Activated T-helper 17 cell treated with anti-CD3 and anti-CD28 coated beads, Interleukin-2, amount 50 U/mL, for 72 hours (primary cell): ENCODE data around the gene MYO1D. TPM values are rescaled to one million over a fixed set of nuclear protein-coding genes. Genes with fewer than 3 reads are reported as not detected.
"Not testable (repeated sequence)": the region's sequence is repeated elsewhere in the genome, so short reads cannot be mapped to it uniquely, and the experiment has no call there.

Experiments used
- ATAC-seq: fragments of 150-1000 bp; cut with Tn5 transposase; replicated peaks from 2 replicates; pipeline ENCODE4 v1.10.0; 2021; ENCODE audit warnings: mild to moderate bottlenecking, moderate library complexity
- H3K27ac Mint-ChIP-seq: one replicate; pipeline ENCODE4 v1.8.0; 2022; ENCODE audit warnings: mixed read lengths
- H3K27me3 Mint-ChIP-seq: one replicate; pipeline ENCODE4 v1.8.0; 2022; ENCODE audit warnings: mixed read lengths
- H3K36me3 Mint-ChIP-seq: one replicate; pipeline ENCODE4 v1.8.0; 2022; ENCODE audit warnings: low read depth, mild to moderate bottlenecking, mixed read lengths
- H3K4me1 Mint-ChIP-seq: one replicate; pipeline ENCODE4 v1.8.0; 2022; ENCODE audit warnings: mixed read lengths
- H3K4me3 Mint-ChIP-seq: one replicate; pipeline ENCODE4 v1.8.0; 2022; ENCODE audit warnings: mild to moderate bottlenecking, mixed read lengths
- H3K9me3 Mint-ChIP-seq: one replicate; pipeline ENCODE4 v1.8.0; 2022; ENCODE audit warnings: mixed read lengths
- total RNA-seq, 2 donors: library from RNA; stranded (reverse); gene quantifications; one replicate each; pipeline ENCODE4 v1.2.3, GENCODE V29; 2022

The MYO1D gene
- total RNA-seq, 2 donors from 2014 or later: 9.1 to 32.0 TPM

GRCh38 chr17:32546031-32546444, 330.9 kb downstream of the MYO1D start:
- Mint-ChIP-seq H3K4me3 (no peak overlapping the region), H3K4me1 (peaks cover 8% of the 10 kb centered on the region), H3K36me3 (no peaks in the 10 kb centered on the region), H3K9me3 (no peaks in the 10 kb centered on the region), H3K27ac (no peak overlapping the region), H3K27me3 (no peaks in the 10 kb centered on the region)
- no peak for ATAC-seq

- H3K27ac Mint-ChIP-seq: no peak overlapping the region
- H3K27me3 Mint-ChIP-seq: no peaks in the 10 kb centered on the region
- no peaks in the 10 kb centered on the region for H3K36me3 Mint-ChIP-seq
- H3K9me3 Mint-ChIP-seq: no peaks in the 10 kb centered on the region
- H3K4me1 Mint-ChIP-seq: peaks cover 3% of the 10 kb centered on the region
- no peak overlapping the region for H3K4me3 Mint-ChIP-seq
- no peak for ATAC-seq
These were observed 334.7 kb downstream of the MYO1D start for GRCh38 chr17:32542186-32542585.

GRCh38 chr17:32541640-32542039, 335.3 kb downstream of the MYO1D start:
- no peaks in the 10 kb centered on the region for H3K36me3 Mint-ChIP-seq
- no peak overlapping the region for H3K27ac Mint-ChIP-seq
- no peaks in the 10 kb centered on the region for H3K9me3 Mint-ChIP-seq
- H3K4me1 Mint-ChIP-seq: peaks cover 7% of the 10 kb centered on the region
- ATAC-seq: no peak
- no peaks in the 10 kb centered on the region for H3K27me3 Mint-ChIP-seq
- H3K4me3 Mint-ChIP-seq: no peak overlapping the region

GRCh38 chr17:32536736-32537643, 339.9 kb downstream of the MYO1D start:
- peaks cover 15% of the 10 kb centered on the region for H3K4me1 Mint-ChIP-seq
- no peak overlapping the region for H3K27ac Mint-ChIP-seq
- no peaks in the 10 kb centered on the region for H3K36me3 Mint-ChIP-seq
- no peaks in the 10 kb centered on the region for H3K27me3 Mint-ChIP-seq
- H3K4me3 Mint-ChIP-seq: no peak overlapping the region
- ATAC-seq: peak; percentile 19
- no peaks in the 10 kb centered on the region for H3K9me3 Mint-ChIP-seq

GRCh38 chr17:32533296-32533695, 343.6 kb downstream of the MYO1D start:
- no peak for ATAC-seq
- H3K4me1 Mint-ChIP-seq: peaks cover 25% of the 10 kb centered on the region
- H3K27me3 Mint-ChIP-seq: no peaks in the 10 kb centered on the region
- no peak overlapping the region for H3K4me3 Mint-ChIP-seq
- H3K27ac Mint-ChIP-seq: peak overlapping the region; percentile 1
- H3K36me3 Mint-ChIP-seq: no peaks in the 10 kb centered on the region
- no peaks in the 10 kb centered on the region for H3K9me3 Mint-ChIP-seq

GRCh38 chr17:32529604-32530003, 347.3 kb downstream of the MYO1D start:
- H3K27me3 Mint-ChIP-seq: no peaks in the 10 kb centered on the region
- no peak overlapping the region for H3K4me3 Mint-ChIP-seq
- peaks cover 19% of the 10 kb centered on the region for H3K4me1 Mint-ChIP-seq
- peak overlapping the region; percentile 61 for H3K27ac Mint-ChIP-seq
- H3K36me3 Mint-ChIP-seq: no peaks in the 10 kb centered on the region
- no peaks in the 10 kb centered on the region for H3K9me3 Mint-ChIP-seq
- no peak for ATAC-seq

- H3K36me3 Mint-ChIP-seq: no peaks in the 10 kb centered on the region
- H3K27ac Mint-ChIP-seq: peak overlapping the region; percentile 61
- no peaks in the 10 kb centered on the region for H3K9me3 Mint-ChIP-seq
- no peaks in the 10 kb centered on the region for H3K27me3 Mint-ChIP-seq
- peak overlapping the region; percentile 32 for H3K4me3 Mint-ChIP-seq
- H3K4me1 Mint-ChIP-seq: peaks cover 24% of the 10 kb centered on the region
- no peak for ATAC-seq
These were observed 348.1 kb downstream of the MYO1D start for GRCh38 chr17:32528825-32529224.

- no peak overlapping the region for H3K27ac Mint-ChIP-seq
- H3K9me3 Mint-ChIP-seq: no peaks in the 10 kb centered on the region
- no peaks in the 10 kb centered on the region for H3K27me3 Mint-ChIP-seq
- H3K4me3 Mint-ChIP-seq: no peak overlapping the region
- no peaks in the 10 kb centered on the region for H3K36me3 Mint-ChIP-seq
- ATAC-seq: no peak
- peaks cover 30% of the 10 kb centered on the region for H3K4me1 Mint-ChIP-seq
These were observed 349.8 kb downstream of the MYO1D start for GRCh38 chr17:32527146-32527545.

- Mint-ChIP-seq H3K36me3 (no peaks in the 10 kb centered on the region), H3K4me1 (peaks cover 41% of the 10 kb centered on the region), H3K27ac (no peak overlapping the region), H3K4me3 (peak overlapping the region; percentile 83), H3K9me3 (no peaks in the 10 kb centered on the region), H3K27me3 (no peaks in the 10 kb centered on the region)
- no peak for ATAC-seq
These were observed 351.8 kb downstream of the MYO1D start for GRCh38 chr17:32525122-32525521.

- not testable (repeated sequence) for ATAC-seq, H3K27me3 Mint-ChIP-seq, H3K36me3 Mint-ChIP-seq, H3K9me3 Mint-ChIP-seq
- Mint-ChIP-seq H3K4me1 (peaks cover 47% of the 10 kb centered on the region), H3K4me3 (peak overlapping the region; percentile 83), H3K27ac (peak overlapping the region; percentile 88)
These were observed 352.4 kb downstream of the MYO1D start for GRCh38 chr17:32524553-32524880.

GRCh38 chr17:32523827-32524552, 352.9 kb downstream of the MYO1D start:
- Mint-ChIP-seq H3K4me1 (peaks cover 46% of the 10 kb centered on the region), H3K4me3 (peak overlapping the region; percentile 83), H3K27ac (peak overlapping the region; percentile 88), H3K36me3 (no peaks in the 10 kb centered on the region), H3K27me3 (no peaks in the 10 kb centered on the region), H3K9me3 (no peaks in the 10 kb centered on the region)
- peak; percentile 63 for ATAC-seq

GRCh38 chr17:32523017-32523680, 353.8 kb downstream of the MYO1D start:
- H3K27ac Mint-ChIP-seq: peak overlapping the region; percentile 88
- H3K27me3 Mint-ChIP-seq: no peaks in the 10 kb centered on the region
- H3K4me3 Mint-ChIP-seq: peak overlapping the region; percentile 83
- peaks cover 41% of the 10 kb centered on the region for H3K4me1 Mint-ChIP-seq
- no peaks in the 10 kb centered on the region for H3K36me3 Mint-ChIP-seq
- no peaks in the 10 kb centered on the region for H3K9me3 Mint-ChIP-seq
- ATAC-seq: peak; percentile 60

GRCh38 chr17:32520737-32521404, 356.1 kb downstream of the MYO1D start:
- Mint-ChIP-seq H3K27me3 (no peaks in the 10 kb centered on the region), H3K27ac (peak overlapping the region; percentile 89), H3K4me1 (peaks cover 56% of the 10 kb centered on the region), H3K9me3 (no peaks in the 10 kb centered on the region), H3K36me3 (no peaks in the 10 kb centered on the region), H3K4me3 (peak overlapping the region; percentile 81)
- ATAC-seq: no peak

GRCh38 chr17:32520104-32520701, 356.7 kb downstream of the MYO1D start:
- Mint-ChIP-seq H3K27ac (peak overlapping the region; percentile 89), H3K4me1 (peaks cover 60% of the 10 kb centered on the region), H3K9me3 (no peaks in the 10 kb centered on the region), H3K27me3 (no peaks in the 10 kb centered on the region), H3K36me3 (no peaks in the 10 kb centered on the region), H3K4me3 (peak overlapping the region; percentile 81)
- peak; percentile 57 for ATAC-seq
